Chondrocyte (in vitro differentiated cells): ENCODE measurements around the gene PAK1. TPM values are rescaled to one million over a fixed set of nuclear protein-coding genes. Genes with fewer than 3 reads are reported as not detected.

ENCODE experiments used
- DNase-seq: peaks from one replicate; pipeline ENCODE4 v3.0.0; 2021; ENCODE audit warnings: mixed read lengths, low spot score
- H3K27ac Mint-ChIP-seq: one replicate; pipeline ENCODE4 v1.8.0; 2021; ENCODE audit warnings: mild to moderate bottlenecking, moderate library complexity, mixed read lengths; ENCODE audit not compliant: unreplicated experiment
- H3K27me3 Mint-ChIP-seq: 2 replicates; pipeline ENCODE4 v1.8.0; 2021; ENCODE audit warnings: low read depth, mixed read lengths
- H3K36me3 Mint-ChIP-seq: 2 replicates; pipeline ENCODE4 v1.8.0; 2021; ENCODE audit warnings: low read depth, mixed read lengths
- H3K4me1 Mint-ChIP-seq: 2 replicates; pipeline ENCODE4 v1.8.0; 2021; ENCODE audit warnings: low read depth, mild to moderate bottlenecking, mixed read lengths
- H3K4me3 Mint-ChIP-seq: one replicate; pipeline ENCODE4 v1.8.0; 2021; ENCODE audit warnings: mild to moderate bottlenecking, moderate library complexity, mixed read lengths; ENCODE audit not compliant: unreplicated experiment
- H3K9me3 Mint-ChIP-seq: 2 replicates; pipeline ENCODE4 v1.8.0; 2021; ENCODE audit warnings: low read depth, mixed read lengths
- total RNA-seq: library from RNA; stranded (reverse); gene quantifications from 3 replicates; pipeline ENCODE4 v1.2.1, GENCODE V29; 2021
- TF ChIP-seq, protein P1 (sequence below): fragments of 200-600 bp; sonication (generic); IDR thresholded peaks from 2 replicates; pipeline ENCODE4 v1.5.0; 2021; ENCODE audit warnings: antibody characterized with exemption, mild to moderate bottlenecking, moderate library complexity

The PAK1 gene
- total RNA-seq, 1 donor from 2014 or later: 28.2 TPM

DNA sequence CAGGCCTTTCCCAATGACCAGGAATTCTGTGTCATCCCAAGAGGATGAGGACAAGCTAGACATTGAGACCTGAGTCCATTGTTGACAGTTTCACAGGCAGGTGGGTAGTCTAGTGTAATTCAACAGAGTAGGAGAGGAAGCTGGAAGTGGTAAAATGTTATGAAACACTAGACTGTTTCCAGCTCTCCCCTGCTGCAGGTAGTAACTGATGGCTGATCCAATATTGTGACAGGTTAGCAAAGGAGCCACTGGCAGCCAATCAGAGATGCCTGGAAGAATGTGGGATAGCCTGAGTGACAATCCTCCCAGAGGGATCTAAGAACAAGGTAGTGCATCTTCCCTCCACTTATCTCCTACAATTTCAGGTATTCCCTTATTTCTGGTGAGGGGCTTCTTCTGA, 161.8 kb downstream of the PAK1 start:
- TF ChIP-seq, protein P1, sequence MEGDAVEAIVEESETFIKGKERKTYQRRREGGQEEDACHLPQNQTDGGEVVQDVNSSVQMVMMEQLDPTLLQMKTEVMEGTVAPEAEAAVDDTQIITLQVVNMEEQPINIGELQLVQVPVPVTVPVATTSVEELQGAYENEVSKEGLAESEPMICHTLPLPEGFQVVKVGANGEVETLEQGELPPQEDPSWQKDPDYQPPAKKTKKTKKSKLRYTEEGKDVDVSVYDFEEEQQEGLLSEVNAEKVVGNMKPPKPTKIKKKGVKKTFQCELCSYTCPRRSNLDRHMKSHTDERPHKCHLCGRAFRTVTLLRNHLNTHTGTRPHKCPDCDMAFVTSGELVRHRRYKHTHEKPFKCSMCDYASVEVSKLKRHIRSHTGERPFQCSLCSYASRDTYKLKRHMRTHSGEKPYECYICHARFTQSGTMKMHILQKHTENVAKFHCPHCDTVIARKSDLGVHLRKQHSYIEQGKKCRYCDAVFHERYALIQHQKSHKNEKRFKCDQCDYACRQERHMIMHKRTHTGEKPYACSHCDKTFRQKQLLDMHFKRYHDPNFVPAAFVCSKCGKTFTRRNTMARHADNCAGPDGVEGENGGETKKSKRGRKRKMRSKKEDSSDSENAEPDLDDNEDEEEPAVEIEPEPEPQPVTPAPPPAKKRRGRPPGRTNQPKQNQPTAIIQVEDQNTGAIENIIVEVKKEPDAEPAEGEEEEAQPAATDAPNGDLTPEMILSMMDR: no peak
- H3K4me3 Mint-ChIP-seq: no peak overlapping the region
- H3K27ac Mint-ChIP-seq: no peak overlapping the region
- no peak for DNase-seq
- H3K27me3 Mint-ChIP-seq: no peaks in the 10 kb centered on the region
- H3K9me3 Mint-ChIP-seq: no peaks in the 10 kb centered on the region
- no peaks in the 10 kb centered on the region for H3K36me3 Mint-ChIP-seq
- no peaks in the 10 kb centered on the region for H3K4me1 Mint-ChIP-seq

GRCh38 chr11:77311701-77312100, 162.2 kb downstream of the PAK1 start:
- TF ChIP-seq, protein P1: no peak
- no peaks in the 10 kb centered on the region for H3K9me3 Mint-ChIP-seq
- no peak overlapping the region for H3K4me3 Mint-ChIP-seq
- H3K4me1 Mint-ChIP-seq: no peaks in the 10 kb centered on the region
- DNase-seq: no peak
- H3K36me3 Mint-ChIP-seq: no peaks in the 10 kb centered on the region
- no peaks in the 10 kb centered on the region for H3K27me3 Mint-ChIP-seq
- no peak overlapping the region for H3K27ac Mint-ChIP-seq

- no peaks in the 10 kb centered on the region for H3K9me3 Mint-ChIP-seq
- no peaks in the 10 kb centered on the region for H3K4me1 Mint-ChIP-seq
- no peaks in the 10 kb centered on the region for H3K27me3 Mint-ChIP-seq
- H3K27ac Mint-ChIP-seq: no peak overlapping the region
- TF ChIP-seq, protein P1: no peak
- no peaks in the 10 kb centered on the region for H3K36me3 Mint-ChIP-seq
- DNase-seq: no peak
- no peak overlapping the region for H3K4me3 Mint-ChIP-seq
Observed at GRCh38 chr11:77310721-77311120, 163.2 kb downstream of the PAK1 start.

DNA sequence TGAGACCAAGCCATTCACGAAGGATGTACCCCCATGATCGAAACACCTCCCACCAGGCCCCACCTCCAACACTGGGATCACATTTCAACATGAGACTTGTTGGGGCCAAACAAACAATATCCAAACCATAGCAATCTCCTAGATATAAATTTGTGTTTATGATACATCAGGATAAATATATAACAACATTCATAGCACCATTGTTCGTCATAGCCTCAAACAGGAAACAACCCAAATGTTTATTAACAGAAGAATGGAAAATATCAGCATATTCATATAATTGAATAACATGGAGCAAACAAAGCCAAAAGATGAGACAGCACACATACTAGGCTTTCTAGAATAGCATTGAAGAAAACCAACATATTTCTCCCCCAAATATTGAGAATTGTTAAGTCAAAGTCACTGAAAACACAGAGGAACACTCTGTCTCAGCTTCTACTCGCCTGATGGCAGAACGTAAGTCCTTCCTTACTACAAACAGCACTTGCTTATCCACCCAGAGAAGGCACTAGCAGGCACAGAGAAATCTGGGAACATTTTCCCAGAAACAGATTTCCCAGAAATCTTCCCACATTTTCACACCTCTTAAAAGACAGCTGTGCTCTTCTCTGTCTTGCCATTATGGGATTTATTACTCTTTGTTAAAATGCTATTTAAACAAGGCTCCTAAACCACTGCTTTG, 164.4 kb downstream of the PAK1 start:
- Mint-ChIP-seq H3K27ac (no peak overlapping the region), H3K9me3 (no peaks in the 10 kb centered on the region), H3K36me3 (no peaks in the 10 kb centered on the region), H3K4me1 (no peaks in the 10 kb centered on the region), H3K27me3 (no peaks in the 10 kb centered on the region), H3K4me3 (no peak overlapping the region)
- no peak for DNase-seq
- TF ChIP-seq, protein P1: no peak

DNA sequence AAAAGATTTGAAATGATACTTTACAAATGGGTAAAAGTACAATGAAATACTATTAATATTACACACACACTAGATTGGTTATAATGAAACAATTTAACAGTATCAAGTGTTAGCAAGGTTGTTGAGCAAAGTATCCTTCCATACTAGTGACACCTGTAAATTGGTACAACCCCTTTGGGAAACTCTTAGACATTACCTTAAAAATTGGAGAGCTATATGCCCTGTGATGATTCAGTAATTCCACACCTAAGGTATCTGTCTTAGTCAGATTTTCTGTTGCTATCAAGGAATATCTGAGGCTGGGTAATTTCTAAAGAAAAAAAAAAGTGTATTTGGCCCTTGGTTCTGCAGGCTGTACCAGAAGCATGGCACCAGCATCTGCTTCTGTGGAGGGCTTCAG, 165.1 kb downstream of the PAK1 start:
- DNase-seq: no peak
- Mint-ChIP-seq H3K36me3 (no peaks in the 10 kb centered on the region), H3K27me3 (no peaks in the 10 kb centered on the region), H3K9me3 (no peaks in the 10 kb centered on the region), H3K4me1 (no peaks in the 10 kb centered on the region), H3K4me3 (no peak overlapping the region), H3K27ac (no peak overlapping the region)
- TF ChIP-seq, protein P1: no peak
